ENCODE measurements around the gene ZNF235.
"Not testable (repeated sequence)": the region's sequence is repeated elsewhere in the genome, so short reads cannot be mapped to it uniquely, and the experiment has no call there.

The ZNF235 gene

GRCh38 chr19:44304659-44305193 lies at the start of gene ZNF235:
ZNF235 (minus strand) TSS chr19:44305025; CDS start chr19:44303404, 1,621 bp downstream.
- TF ChIP-seq CTCF (IDR thresholded peaks at IDR 0.05; ENCODE audit: control insufficient read depth, extremely low read depth, insufficient read depth), result no peak
- H3K4me3 ChIP-seq (ENCODE audit: low read depth, low read length), result peak within 1 kb of the TSS; percentile 74
- DNase-seq (ENCODE audit: low read depth), result peak; percentile 80

GRCh38 chr19:44346556-44346955 lies 41.7 kb upstream of the ZNF235 start:
- no peak overlapping the region for H3K4me3 ChIP-seq (ENCODE audit: low read depth, low read length)
- TF ChIP-seq CTCF (IDR thresholded peaks at IDR 0.05; ENCODE audit: control insufficient read depth, extremely low read depth, insufficient read depth), result no peak
- no peak for DNase-seq (ENCODE audit: low read depth)

GRCh38 chr19:44345959-44346358 lies 41.1 kb upstream of the ZNF235 start:
- no peak overlapping the region for H3K4me3 ChIP-seq (ENCODE audit: low read depth, low read length)
- DNase-seq (ENCODE audit: low read depth), result no peak
- no peak for TF ChIP-seq CTCF (IDR thresholded peaks at IDR 0.05; ENCODE audit: control insufficient read depth, extremely low read depth, insufficient read depth)

- no peak for DNase-seq (ENCODE audit: low read depth)
- TF ChIP-seq CTCF (IDR thresholded peaks at IDR 0.05; ENCODE audit: control insufficient read depth, extremely low read depth, insufficient read depth), result no peak
- no peak overlapping the region for H3K4me3 ChIP-seq (ENCODE audit: low read depth, low read length)
Observed at GRCh38 chr19:44344255-44344654, 39.4 kb upstream of the ZNF235 start.

GRCh38 chr19:44341794-44342193 lies 37.0 kb upstream of the ZNF235 start:
- no peak for DNase-seq (ENCODE audit: low read depth)

GRCh38 chr19:44334639-44335038 lies 29.8 kb upstream of the ZNF235 start:
- not testable (repeated sequence) for DNase-seq (ENCODE audit: low read depth); H3K4me3 ChIP-seq (ENCODE audit: low read depth, low read length)

More at GRCh38 chr19:44341794-44342193, 37.0 kb upstream of the ZNF235 start:
- TF ChIP-seq CTCF (IDR thresholded peaks at IDR 0.05; ENCODE audit: control insufficient read depth, extremely low read depth, insufficient read depth), result no peak
- no peak overlapping the region for H3K4me3 ChIP-seq (ENCODE audit: low read depth, low read length)

GRCh38 chr19:44332145-44332544 lies 27.3 kb upstream of the ZNF235 start:
- no peak for TF ChIP-seq CTCF (IDR thresholded peaks at IDR 0.05; ENCODE audit: control insufficient read depth, extremely low read depth, insufficient read depth)
- DNase-seq (ENCODE audit: low read depth), result no peak
- H3K4me3 ChIP-seq (ENCODE audit: low read depth, low read length), result no peak overlapping the region
